ENCODE data around the gene PHF13. TPM values are rescaled to one million over a fixed set of nuclear protein-coding genes. Genes with fewer than 3 reads are reported as not detected.

Gene PHF13
- total and polyA plus RNA-seq, 10 of the 15 experiments (the other 5 are each of a cell fraction or from before 2014, with no cell fraction given): 0.87 to 15.4 (median 5.1) TPM

- Histone ChIP-seq H3K4me1 (ENCODE audit: control insufficient read depth, insufficient read depth, low read length) (peaks cover 13% of the 10 kb centered on the region), H3K4me2 (ENCODE audit: control insufficient read depth, insufficient read depth) (peak overlapping the region; percentile 100), H3K27me3 (replicated peaks in 1 of 2; ENCODE audit: control insufficient read depth in 2 of 2, insufficient read depth in 2 of 2, low read length in 1 of 2) (no peaks in the 10 kb centered on the region), H3K36me3 (ENCODE audit: control insufficient read depth in 2 of 2, insufficient read depth in 2 of 2, low read length in 1 of 2) (peaks cover 2 to 8% of the 10 kb centered on the region in 2 experiments; a peak in 2 of 4 replicates), H3K4me3 (peak overlapping the region; percentile 94), H3K79me2 (ENCODE audit: control insufficient read depth, insufficient read depth, low read length) (peaks cover 36% of the 10 kb centered on the region), H3K9me3 (replicated peaks; ENCODE audit: control insufficient read depth, insufficient read depth, low read length) (no peaks in the 10 kb centered on the region), H4K20me1 (ENCODE audit: control insufficient read depth, insufficient read depth) (no peaks in the 10 kb centered on the region), H3K27ac (ENCODE audit: control insufficient read depth, insufficient read depth) (peak overlapping the region; percentile 79), H3K9ac (ENCODE audit: control insufficient read depth, insufficient read depth, low read length) (peak overlapping the region; percentile 84), H2AFZ (ENCODE audit: control insufficient read depth, low read depth, low read length) (peak overlapping the region; percentile 70)
- CTCF ChIA-PET: interaction anchor here (5.4 kb wide), 1 partner anchor 48 kb away, joined by 39 read pairs; the partner anchor contains the start of genes NOL9 and TAS1R1
- SMC1A ChIA-PET (ENCODE audit: uncharacterized antibody, unreplicated experiment): interaction anchor here (1.6 kb wide), 1 partner anchor 49 kb away, joined by 4 read pairs; no protein-coding TSS in a partner anchor
- FAIRE-seq (no peak), DNase-seq (ENCODE audit: low read depth, low spot score) (no peak), ATAC-seq (peak; percentile 64)
- BruUV-seq (replicated peaks): no TSS peak
- RAD21 ChIA-PET (ENCODE audit: unreplicated experiment): interaction anchor here (1.1 to 3.9 kb wide), 2 partner anchors 21 to 24 kb away, joined by 3 to 38 read pairs; partner anchors contain the start of gene ZBTB48
- POLR2A ChIA-PET: interaction anchor here (0.8 to 1.3 kb wide), 5 partner anchors 10 to 24 kb away, joined by 3 to 10 read pairs (median 4); partner anchors contain the start of gene ZBTB48
- in situ Hi-C loops (cut with MboI) (no loop called here), intact Hi-C loops (cut with micrococcal nuclease; ENCODE audit: unreplicated experiment) (loop anchor here (1.0 kb wide), 1 partner anchor 11 kb away; the partner anchor contains the start of gene PHF13)
- WGBS (ENCODE audit: insufficient coverage, insufficient replicate concordance, low lambda C conversion rate, missing lambda C conversion rate): under 1% methylated on average over 103 of the region's 103 CpGs
- TF ChIP-seq WRNIP1 (IDR thresholded peaks at IDR 0.05; ENCODE audit: borderline replicate concordance, low read depth, low read length) (no peak), EZH2 (IDR thresholded peaks at IDR 0.05; ENCODE audit: borderline replicate concordance, control insufficient read depth, low read depth, low read length) (no peak), TCF12 (IDR thresholded peaks at IDR 0.05; ENCODE audit: low read depth, low read length) (0 out of 2 replicates have a peak, but pooled peaks have one; percentile 36), NKRF (conservative IDR thresholded peaks at IDR 0.05) (peak; percentile 55), HDAC6 (IDR thresholded peaks at IDR 0.05; ENCODE audit: unreplicated experiment) (peak; percentile 67), YY1 (IDR thresholded peaks at IDR 0.05; ENCODE audit: low read depth, low read length) (peak; percentile 44; the same call in 1 of the 2 replicates), IKZF1 (conservative IDR thresholded peaks at IDR 0.05) (peak; percentile 77), TCF3 (IDR thresholded peaks at IDR 0.05; ENCODE audit: borderline replicate concordance, insufficient read depth, low read depth, low read length) (0 out of 2 replicates have a peak, but pooled peaks have one; percentile 53), PKNOX1 (IDR thresholded peaks at IDR 0.05) (0 out of 2 replicates have a peak, but pooled peaks have one; percentile 13), SMARCA5 (IDR thresholded peaks at IDR 0.05) (peak; percentile 49; the same call in 1 of the 2 replicates), CTCF (IDR thresholded peaks at IDR 0.05 in 2 of 3, conservative IDR thresholded peaks at IDR 0.05 in 1 of 3; ENCODE audit: control insufficient read depth in 2 of 3, extremely low read depth in 1 of 3, insufficient read depth in 1 of 3, low read depth in 3 of 3, low read length in 3 of 3) (0 out of 6 replicates have a peak, but pooled peaks of 1 of the 3 experiments have one; percentile 2), SIN3A (IDR thresholded peaks at IDR 0.05; ENCODE audit: low read depth, low read length) (peak; percentile 41; the same call in 1 of the 2 replicates), LARP7 (IDR thresholded peaks at IDR 0.05) (peak; percentile 82), NFIC (IDR thresholded peaks at IDR 0.05; ENCODE audit: low read depth, low read length) (no peak)
Observed at GRCh38 chr1:6601923-6602668, 11.4 kb upstream of the PHF13 start.
